Left colon (tissue), 2 donors: ENCODE data around the gene DHX8. TPM values are rescaled to one million over a fixed set of nuclear protein-coding genes. Genes with fewer than 3 reads are reported as not detected.
A peak's percentile ranks its signal among the peaks of the same experiment; 100 is the strongest.
"Not testable (repeated sequence)": the region's sequence is repeated elsewhere in the genome, so short reads cannot be mapped to it uniquely, and the experiment has no call there.

Experiments used
- ATAC-seq: fragments of 200-7000 bp; cut with Tn5 transposase; one replicate; pipeline ENCODE4 v1.9.1; 2020; ENCODE audit warnings: mild to moderate bottlenecking, moderate library complexity
- DNase-seq, 2 donors: peaks; one replicate each; pipeline ENCODE4 v3.0.0-alpha.2; 2020
- intact Hi-C, 2 donors: fragments of 100-400 bp; cut with DNase I in 1 of 2; cut with micrococcal nuclease in 1 of 2; formaldehyde crosslinking; loops; one replicate each; pipeline versions ENCODE4 v1.11.2 to v1.14.0; 2022; cut with DNase I, micrococcal nuclease
- total RNA-seq, 2 donors: library from RNA; stranded (reverse); fragmentation: NEBNext Ultra II Directional; extraction: Animal tissue kit (Norgen Biotek cat#: 25700); gene quantifications; one replicate each; pipeline ENCODE4 v1.2.1, GENCODE V29; 2021
- donor health status: DM: no; HTN: no; CAD: no.
- donor health status: DM: yes; HTN: yes; CAD: no.

Gene DHX8
- total RNA-seq, 2 donors from 2014 or later, result 42.5 to 49.8 TPM

GRCh38 chr17:43509440-43509839 is 25.7 kb downstream of the DHX8 start:
- ATAC-seq, DNase-seq: not testable (repeated sequence)
- intact Hi-C loops, result loop anchor here in 1 of 2 donors (5.0 kb wide), 1 partner anchor 233 kb away; no protein-coding TSS in a partner anchor

GRCh38 chr17:43511199-43511598 is 27.4 kb downstream of the DHX8 start:
- intact Hi-C loops, DNase-seq, ATAC-seq: not testable (repeated sequence)

GRCh38 chr17:43515656-43516055 is 31.9 kb downstream of the DHX8 start:
- DNase-seq, result no peak
- intact Hi-C loops, result no loop called here
- ATAC-seq, result no peak

GRCh38 chr17:43517161-43517560 is 33.4 kb downstream of the DHX8 start:
- DNase-seq (no peak), ATAC-seq (no peak)
- intact Hi-C loops, result no loop called here

DNA sequence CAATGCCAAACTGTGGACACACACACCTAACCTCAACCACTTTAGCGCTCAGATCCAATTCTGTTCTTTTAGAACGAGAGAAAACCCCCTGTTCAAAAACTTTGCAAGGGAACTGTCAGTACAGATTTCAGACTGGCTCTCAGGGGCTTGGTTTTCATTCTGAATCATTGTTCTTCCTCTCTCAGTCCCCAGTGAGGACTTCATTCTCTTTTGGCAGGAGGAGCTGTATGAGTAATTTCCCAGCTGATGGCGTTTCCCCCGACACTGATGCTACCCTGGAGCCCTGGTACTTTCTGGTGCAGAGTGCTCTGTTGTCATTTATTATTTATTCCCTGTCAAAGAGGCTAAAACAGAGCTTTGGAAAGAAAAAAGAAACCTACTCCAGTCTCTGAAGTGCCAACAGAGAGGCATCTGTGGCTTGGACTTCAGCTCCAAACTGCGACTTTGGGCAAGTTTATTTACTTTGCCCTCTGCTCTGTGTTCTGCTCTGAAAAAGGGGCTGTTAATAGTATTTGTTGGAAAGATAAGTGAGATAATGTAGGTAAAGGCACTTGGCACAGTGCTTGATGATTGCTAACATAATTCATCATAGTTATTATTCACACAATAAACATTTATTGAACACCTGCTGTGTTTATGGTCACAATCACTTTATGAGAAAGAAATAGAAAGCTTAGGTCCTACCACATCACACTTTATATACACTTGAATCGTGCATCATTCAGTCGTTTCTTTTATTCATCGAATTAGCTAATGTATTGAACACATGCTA is 34.0 kb downstream of the DHX8 start:
- intact Hi-C loops, result no loop called here
- no peak for ATAC-seq

DNA sequence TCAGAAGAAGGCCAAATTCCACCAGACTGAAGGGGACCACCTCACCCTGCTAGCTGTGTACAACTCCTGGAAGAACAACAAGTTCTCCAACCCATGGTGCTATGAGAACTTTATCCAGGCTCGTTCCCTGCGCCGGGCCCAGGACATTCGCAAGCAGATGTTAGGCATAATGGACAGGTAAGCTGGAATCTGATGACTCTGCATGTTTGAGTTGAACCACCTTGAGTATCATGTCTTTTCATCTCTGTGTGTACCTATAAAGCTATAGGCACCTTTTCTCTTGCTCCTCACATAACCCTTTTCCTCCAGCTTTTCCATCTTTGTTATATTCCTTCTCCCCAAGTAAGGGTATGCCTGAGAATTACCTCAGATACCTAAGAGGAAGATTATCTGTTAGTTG is 37.6 kb downstream of the DHX8 start:
- intact Hi-C loops, result no loop called here

More for the DNA sequence above, 34.0 kb downstream of the DHX8 start:
- no peak for DNase-seq

GRCh38 chr17:43524945-43525575 is 41.3 kb downstream of the DHX8 start:
- DNase-seq, result no peak
- intact Hi-C loops, result no loop called here
- peak; percentile 48 for ATAC-seq

More for the DNA sequence above, 37.6 kb downstream of the DHX8 start:
- no peak for DNase-seq
- no peak for ATAC-seq

DNA sequence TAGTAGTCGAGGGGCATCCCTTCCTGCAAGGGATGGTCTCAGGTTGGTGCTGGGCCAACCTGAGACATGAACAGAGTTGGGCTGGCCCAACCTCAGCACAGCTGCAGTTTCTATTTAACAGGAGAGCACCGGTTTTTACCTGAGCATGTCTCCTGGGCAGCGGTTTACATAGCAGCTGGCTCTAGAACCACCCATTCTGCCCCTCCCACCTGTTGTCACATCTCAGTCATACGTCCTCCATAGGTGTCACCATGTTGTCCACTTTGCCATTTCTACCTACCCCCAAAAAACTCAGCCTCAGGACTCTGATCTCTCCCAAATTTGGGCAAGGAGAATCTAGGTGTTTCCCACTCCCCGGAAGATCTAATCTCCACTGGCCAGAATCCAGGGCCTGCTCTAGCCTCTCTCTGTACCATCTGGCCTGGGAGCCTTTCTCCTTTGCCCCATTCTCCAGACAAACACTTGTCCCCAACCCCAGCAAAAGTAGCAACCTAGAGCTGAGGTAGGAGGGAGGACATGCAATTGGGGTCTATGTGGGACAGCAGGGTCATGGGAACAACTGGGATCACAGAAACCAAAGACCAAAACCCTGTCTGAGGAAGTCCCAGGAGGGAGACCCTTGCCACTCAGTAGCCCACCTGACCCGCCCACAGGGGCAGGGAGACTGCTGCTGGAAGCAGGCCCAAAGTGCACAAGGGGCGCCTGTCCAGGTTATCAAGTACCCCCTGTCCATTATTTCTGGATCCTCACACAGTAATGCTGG is 43.3 kb downstream of the DHX8 start:
- intact Hi-C loops, result no loop called here
- DNase-seq (no peak), ATAC-seq (no peak)

DNA sequence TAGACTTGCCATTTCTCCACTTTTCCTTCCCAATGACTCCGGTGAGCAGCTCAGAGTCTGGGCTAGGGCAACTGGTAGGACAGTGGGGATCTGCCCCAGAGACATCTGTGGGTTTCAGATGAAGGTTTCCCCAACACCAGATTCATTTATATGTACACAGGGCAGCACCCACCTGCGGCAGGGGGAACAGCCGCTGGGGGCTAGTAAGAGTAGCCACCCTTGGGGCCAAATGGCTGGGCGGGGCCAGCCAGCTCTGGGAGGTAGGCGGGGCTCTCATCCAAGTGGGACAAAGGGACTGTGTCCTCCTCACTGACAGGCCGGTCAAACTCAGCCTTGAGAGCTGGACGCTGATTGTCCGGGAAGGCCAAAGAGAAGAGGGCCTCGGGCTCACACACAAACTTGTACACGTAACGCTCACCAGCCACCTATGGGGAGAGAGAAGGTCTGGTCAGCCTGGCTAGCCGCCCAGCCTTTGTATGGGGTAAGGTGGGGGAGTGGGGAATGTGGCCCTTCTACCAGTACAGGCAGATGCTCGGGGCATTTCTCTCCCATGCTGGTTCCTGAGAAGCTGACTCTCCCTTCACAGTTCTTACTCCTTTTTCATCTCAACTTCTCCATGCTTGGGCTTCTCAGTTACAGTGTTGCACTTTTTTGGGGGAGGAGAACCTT is 44.7 kb downstream of the DHX8 start:
- peak in 1 of 2 donors; percentile 52 for DNase-seq
- peak; percentile 48 for ATAC-seq

DNA sequence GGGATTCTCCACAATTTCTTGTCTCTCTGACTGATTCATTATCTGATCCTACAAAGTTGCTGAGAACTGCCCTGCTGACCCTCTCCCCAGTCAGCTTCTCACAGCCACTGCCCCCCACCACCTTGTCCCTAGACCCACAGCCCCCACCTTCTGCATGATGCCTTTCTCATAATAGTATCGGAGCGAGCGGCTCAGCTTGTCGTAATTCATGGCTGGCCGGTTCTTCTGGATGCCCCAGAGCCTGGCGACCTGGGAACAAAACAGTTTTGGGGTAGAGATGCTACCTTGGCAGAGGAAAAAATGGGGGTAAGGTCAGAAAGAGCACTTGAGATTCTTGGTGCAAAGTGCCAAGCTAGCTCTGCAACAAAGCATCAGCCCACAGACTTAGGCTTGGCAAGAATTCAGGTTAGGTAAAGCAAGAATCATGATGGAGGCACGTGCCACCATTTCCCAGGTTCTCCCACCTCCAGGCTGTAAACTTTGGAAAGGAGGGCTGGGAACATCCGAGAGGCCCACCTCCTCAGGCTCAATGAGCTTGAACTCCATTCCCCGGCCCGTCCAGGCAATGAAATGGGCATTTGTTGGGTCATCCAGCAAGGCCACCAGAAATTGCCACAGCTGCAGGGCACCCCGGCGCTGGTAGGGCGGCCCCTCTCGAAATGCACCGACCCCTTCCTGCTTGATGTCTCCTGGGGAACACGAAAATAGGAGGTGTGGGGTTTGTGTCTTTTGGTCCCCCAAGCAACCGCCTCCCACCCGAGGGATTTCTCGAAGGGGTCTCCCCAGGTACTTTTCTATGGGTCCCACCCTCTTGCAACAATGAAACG is 45.4 kb downstream of the DHX8 start:
- DNase-seq (no peak), ATAC-seq (no peak)
- intact Hi-C loops, result no loop called here

More for the DNA sequence above, 44.7 kb downstream of the DHX8 start:
- intact Hi-C loops, result no loop called here

DNA sequence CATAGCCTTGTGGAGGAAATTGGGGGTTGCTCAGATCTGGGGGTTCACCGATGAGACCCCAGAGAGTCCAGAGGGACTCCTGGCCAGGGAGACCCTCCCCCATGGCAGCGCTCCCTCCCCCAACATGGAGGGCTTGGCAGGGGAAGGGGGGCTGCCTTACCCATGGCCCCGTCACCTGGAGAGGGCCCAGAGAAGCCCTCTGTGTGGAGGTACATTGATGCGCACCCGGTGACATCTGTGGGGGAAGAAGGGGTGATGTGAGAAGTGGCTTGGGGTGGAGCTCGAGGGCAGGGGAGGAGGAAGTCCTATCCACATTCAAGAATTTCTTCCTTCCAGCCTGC is 46.1 kb downstream of the DHX8 start:
- DNase-seq (no peak), ATAC-seq (peak; percentile 46)
- intact Hi-C loops, result no loop called here

GRCh38 chr17:43530288-43531081 is 46.7 kb downstream of the DHX8 start:
- intact Hi-C loops, result no loop called here
- ATAC-seq (no peak), DNase-seq (peak in 1 of 2 donors; percentile 44)

- intact Hi-C loops, result no loop called here
- ATAC-seq (no peak), DNase-seq (no peak)
Measured at GRCh38 chr17:43531082-43531378, 47.3 kb downstream of the DHX8 start.

DNA sequence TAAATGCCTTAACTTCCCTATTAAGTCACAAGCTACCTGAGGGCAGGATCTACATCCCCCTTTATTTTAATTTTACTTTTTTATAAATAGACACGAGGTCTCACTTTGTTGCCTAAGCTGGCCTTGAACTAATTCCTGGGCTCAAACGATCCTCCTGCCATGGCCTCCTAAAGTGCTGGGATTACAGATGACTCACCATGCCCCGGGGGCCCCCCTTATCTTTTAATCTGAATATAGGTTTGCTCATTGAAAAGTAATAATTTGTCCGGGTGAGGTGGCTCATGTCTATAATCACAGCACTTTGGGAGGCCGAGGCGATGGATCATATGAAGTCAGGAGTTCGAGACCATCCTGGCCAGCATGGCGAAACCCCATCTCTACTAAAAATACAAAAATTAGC is 48.2 kb downstream of the DHX8 start:
- DNase-seq (no peak), ATAC-seq (no peak)
- intact Hi-C loops, result no loop called here

- intact Hi-C loops, result no loop called here
- DNase-seq, result peak; percentile 78 to 80
- ATAC-seq, result peak; percentile 91
Measured at GRCh38 chr17:43532581-43532980, 48.8 kb downstream of the DHX8 start.

- ATAC-seq, result no peak
- intact Hi-C loops, result no loop called here
- DNase-seq, result no peak
Measured at GRCh38 chr17:43533699-43534098, 49.9 kb downstream of the DHX8 start.

GRCh38 chr17:43534909-43535308 is 51.1 kb downstream of the DHX8 start:
- ATAC-seq (no peak), DNase-seq (no peak)
- intact Hi-C loops, result no loop called here
